Spleen (tissue), 11 donors: ENCODE measurements around the gene JARID2. TPM values are rescaled to one million over a fixed set of nuclear protein-coding genes. Genes with fewer than 3 reads are reported as not detected.
"Not testable (repeated sequence)": the region's sequence is repeated elsewhere in the genome, so short reads cannot be mapped to it uniquely, and the experiment has no call there.

Experiments
- DNase-seq: peaks from one replicate; pipeline ENCODE4 v3.0.0-alpha.2; 2020
- H3K27ac ChIP-seq, 8 donors: fragments of 200-600 bp; sonication (generic) in 7 of 8; 1 replicate in 4 of 8; 2 replicates in 4 of 8; pipeline versions ENCODE4 v1.5.0 to v1.8.0; 2016 to 2021; ENCODE audit warnings: inconsistent platforms in 4 of 8, mild to moderate bottlenecking in 4 of 8, moderate library complexity in 1 of 8
- H3K27me3 ChIP-seq, 7 donors: fragments of 200-600 bp; sonication (generic) in 6 of 7; replicated peaks in 1 of 7; 1 replicate in 4 of 7; 2 replicates in 3 of 7; pipeline versions ENCODE4 v1.5.0 to v1.8.0; 2016 to 2021; ENCODE audit warnings: inconsistent platforms in 3 of 7, mild to moderate bottlenecking in 1 of 7
- H3K36me3 ChIP-seq, 6 donors: fragments of 200-600 bp; sonication (generic) in 5 of 6; 1 replicate in 4 of 6; 2 replicates in 2 of 6; pipeline versions ENCODE4 v1.5.0 to v1.8.0; 2016 to 2021; ENCODE audit warnings: inconsistent platforms in 2 of 6
- H3K4me1 ChIP-seq, 6 donors: fragments of 200-600 bp; sonication (generic) in 5 of 6; 1 replicate in 3 of 6; 2 replicates in 3 of 6; pipeline versions ENCODE4 v1.5.0 to v1.8.0; 2016 to 2021; ENCODE audit warnings: inconsistent platforms in 3 of 6
- H3K4me3 ChIP-seq, 8 donors: fragments of 200-600 bp; sonication (generic) in 7 of 8; 1 replicate in 4 of 8; 2 replicates in 4 of 8; pipeline versions ENCODE4 v1.5.0 to v1.8.0; 2016 to 2021; ENCODE audit warnings: inconsistent platforms in 4 of 8, mild to moderate bottlenecking in 4 of 8, moderate library complexity in 2 of 8
- H3K9me3 ChIP-seq, 8 donors: fragments of 200-600 bp; sonication (generic) in 7 of 8; 1 replicate in 4 of 8; 2 replicates in 4 of 8; pipeline versions ENCODE4 v1.5.0 to v1.8.0; 2016 to 2021; ENCODE audit warnings: inconsistent platforms in 4 of 8
- POLR2A ChIP-seq, 3 donors: fragments of 450-650 bp; IDR thresholded peaks; one replicate each; pipeline ENCODE4 v1.5.1; 2017; ENCODE audit warnings: antibody characterized with exemption in 3 of 3, mild to moderate bottlenecking in 1 of 3
- POLR2AphosphoS5 ChIP-seq, 3 donors: sonication (generic); formaldehyde crosslinking; IDR thresholded peaks; one replicate each; pipeline ENCODE4 v1.5.1; 2017; ENCODE audit warnings: antibody characterized with exemption in 3 of 3
- WGBS, 5 donors: extraction: QIAGEN DNeasy Blood & Tissue Kit in 3 of 5; methylation state at CpG; one replicate each; pipeline versions ENCODE4 v1.1.5 to v1.1.7; 2013 to 2018; 5-methylcytosine and 5-hydroxymethylcytosine counted together
- intact Hi-C: fragments of 100-400 bp; cut with DNase I; formaldehyde crosslinking; loops from one replicate; pipeline ENCODE4 v1.15.0; 2023; ENCODE audit warnings: low total_unique reads
- polyA plus RNA-seq, 3 donors: library from polyadenylated mRNA; stranded (reverse); fragments of 200-250 nt; gene quantifications; one replicate each; pipeline ENCODE4 v1.2.1, GENCODE V29; 2013
- total RNA-seq, 7 donors: library from RNA; depleted of rRNA in 3 of 7; stranded (reverse); fragments of >200 nt in 3 of 7; fragmentation: NEBNext Ultra II Directional in 4 of 7; extraction: Animal tissue kit (Norgen Biotek cat#: 25700) in 4 of 7; gene quantifications; one replicate each; pipeline versions ENCODE4 v1.1.0 to v1.2.1, GENCODE V29; 2016 to 2021
- TF ChIP-seq, protein P1 (sequence below), 11 experiments: fragments of 200-600 bp in 7 of 11; fragments of 450-650 bp in 4 of 11; sonication (generic) in 4 of 11; IDR thresholded peaks in 8 of 11; conservative IDR thresholded peaks in 3 of 11; 1 replicate in 7 of 11; 2 replicates in 4 of 11; pipeline versions ENCODE4 v1.4.0 to v1.8.0; 2016 to 2021; ENCODE audit warnings: antibody characterized with exemption in 11 of 11, inconsistent platforms in 4 of 11, mild to moderate bottlenecking in 1 of 11
- donor health status: healthy with polysubstance abuse.
- donor health status: DM: no; HTN: no; CAD: no; lungs with moderate emphysema.
- donor health status: DM: no; HTN: no; CAD: no.
- donor health status: Bipolar disorder and iron deficiency.
- donor health status: healthy.
- donor health status: DM: no; HTN: no; CAD: no.
- donor health status: DM: yes; HTN: yes; CAD: no.

JARID2 gene
- total and polyA plus RNA-seq, 10 donors, result 4.4 to 27.1 (median 20.6) TPM

GRCh38 chr6:15296249-15296648 is 50.4 kb downstream of the JARID2 start:
- intact Hi-C loops, result no loop called here
- H3K36me3 ChIP-seq, result no peaks in the 10 kb centered on the region
- H3K27me3 ChIP-seq, result no peaks in the 10 kb centered on the region
- H3K27ac ChIP-seq, result peak overlapping the region in 5 of 8 donors; percentile 7 to 70 (median 32)
- no peak for DNase-seq
- peaks cover 17 to 97% (median 72%) of the 10 kb centered on the region in 6 donors for H3K4me1 ChIP-seq
- H3K9me3 ChIP-seq, result no peaks in the 10 kb centered on the region
- 52 to 68% (median 61%) methylated on average over 5 of the region's 5 CpGs for WGBS, 5 donors
- no peak overlapping the region for H3K4me3 ChIP-seq
- TF ChIP-seq, protein P1, sequence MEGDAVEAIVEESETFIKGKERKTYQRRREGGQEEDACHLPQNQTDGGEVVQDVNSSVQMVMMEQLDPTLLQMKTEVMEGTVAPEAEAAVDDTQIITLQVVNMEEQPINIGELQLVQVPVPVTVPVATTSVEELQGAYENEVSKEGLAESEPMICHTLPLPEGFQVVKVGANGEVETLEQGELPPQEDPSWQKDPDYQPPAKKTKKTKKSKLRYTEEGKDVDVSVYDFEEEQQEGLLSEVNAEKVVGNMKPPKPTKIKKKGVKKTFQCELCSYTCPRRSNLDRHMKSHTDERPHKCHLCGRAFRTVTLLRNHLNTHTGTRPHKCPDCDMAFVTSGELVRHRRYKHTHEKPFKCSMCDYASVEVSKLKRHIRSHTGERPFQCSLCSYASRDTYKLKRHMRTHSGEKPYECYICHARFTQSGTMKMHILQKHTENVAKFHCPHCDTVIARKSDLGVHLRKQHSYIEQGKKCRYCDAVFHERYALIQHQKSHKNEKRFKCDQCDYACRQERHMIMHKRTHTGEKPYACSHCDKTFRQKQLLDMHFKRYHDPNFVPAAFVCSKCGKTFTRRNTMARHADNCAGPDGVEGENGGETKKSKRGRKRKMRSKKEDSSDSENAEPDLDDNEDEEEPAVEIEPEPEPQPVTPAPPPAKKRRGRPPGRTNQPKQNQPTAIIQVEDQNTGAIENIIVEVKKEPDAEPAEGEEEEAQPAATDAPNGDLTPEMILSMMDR (IDR thresholded peaks at IDR 0.05 in 8 of 11, conservative IDR thresholded peaks at IDR 0.05 in 3 of 11), result no peak
- TF ChIP-seq POLR2A (IDR thresholded peaks at IDR 0.05) (no peak), POLR2AphosphoS5 (IDR thresholded peaks at IDR 0.05) (no peak)

DNA sequence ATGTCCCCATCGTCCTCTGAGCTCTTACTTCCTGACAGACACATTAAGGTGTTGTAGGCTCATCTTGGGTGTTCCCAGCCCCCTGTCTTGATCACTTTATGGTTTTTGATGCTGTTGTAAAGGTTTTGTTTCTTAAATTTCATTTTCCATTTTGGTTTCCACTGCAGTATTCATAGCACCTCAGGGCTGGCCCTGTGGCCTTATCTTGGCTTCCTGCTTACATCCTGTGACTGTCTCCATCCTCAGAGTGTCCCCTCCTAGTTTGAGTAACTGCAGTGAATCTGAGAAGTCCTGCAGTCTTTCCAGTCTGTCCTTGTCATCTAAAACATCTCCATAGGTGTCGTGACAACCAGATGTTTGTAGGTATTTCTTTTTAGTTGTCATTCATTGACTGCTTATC is 50.9 kb downstream of the JARID2 start:
- 29 to 46% (median 33%) methylated on average over 2 of the region's 2 CpGs for WGBS, 5 donors
- H3K9me3 ChIP-seq, result no peaks in the 10 kb centered on the region
- H3K4me1 ChIP-seq, result peaks cover 17 to 98% (median 76%) of the 10 kb centered on the region in 6 donors
- TF ChIP-seq POLR2A (IDR thresholded peaks at IDR 0.05), result no peak
- TF ChIP-seq, protein P1 (IDR thresholded peaks at IDR 0.05 in 8 of 11, conservative IDR thresholded peaks at IDR 0.05 in 3 of 11), result no peak
- no peak for TF ChIP-seq POLR2AphosphoS5 (IDR thresholded peaks at IDR 0.05)
- DNase-seq, result no peak
- intact Hi-C loops, result no loop called here
- H3K4me3 ChIP-seq, result no peak overlapping the region
- H3K36me3 ChIP-seq, result no peaks in the 10 kb centered on the region
- peak overlapping the region in 5 of 8 donors; percentile 7 to 70 (median 32) for H3K27ac ChIP-seq
- H3K27me3 ChIP-seq, result no peaks in the 10 kb centered on the region

DNA sequence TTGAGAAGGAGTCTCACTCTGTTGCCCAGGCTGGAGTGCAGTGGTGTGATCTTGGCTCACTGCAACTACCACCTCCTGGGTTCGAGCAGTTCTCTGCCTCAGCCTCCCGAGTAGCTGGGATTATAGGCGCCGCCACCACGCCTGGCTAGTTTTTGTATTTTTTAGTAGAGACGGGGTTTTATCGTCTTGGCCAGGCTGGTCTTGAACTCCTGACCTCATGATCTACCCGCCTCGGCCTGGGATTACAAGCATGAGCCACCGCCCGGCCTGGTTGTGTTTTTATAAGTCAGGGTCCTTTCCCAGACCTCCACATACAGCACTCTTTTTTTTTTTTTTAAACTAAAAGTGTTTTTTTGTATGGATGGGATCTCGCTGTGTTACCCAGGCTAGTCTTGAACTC is 51.3 kb downstream of the JARID2 start:
- peaks cover 17 to 98% (median 78%) of the 10 kb centered on the region in 6 donors for H3K4me1 ChIP-seq
- H3K27ac ChIP-seq, result peak overlapping the region in 4 of 8 donors; percentile 7 to 70 (median 50)
- 85 to 94% (median 90%) methylated on average over 12 of the region's 12 CpGs for WGBS, 5 donors
- intact Hi-C loops, H3K4me3 ChIP-seq, H3K36me3 ChIP-seq, H3K9me3 ChIP-seq, H3K27me3 ChIP-seq: not testable (repeated sequence)
- peak; percentile 42 for DNase-seq

DNA sequence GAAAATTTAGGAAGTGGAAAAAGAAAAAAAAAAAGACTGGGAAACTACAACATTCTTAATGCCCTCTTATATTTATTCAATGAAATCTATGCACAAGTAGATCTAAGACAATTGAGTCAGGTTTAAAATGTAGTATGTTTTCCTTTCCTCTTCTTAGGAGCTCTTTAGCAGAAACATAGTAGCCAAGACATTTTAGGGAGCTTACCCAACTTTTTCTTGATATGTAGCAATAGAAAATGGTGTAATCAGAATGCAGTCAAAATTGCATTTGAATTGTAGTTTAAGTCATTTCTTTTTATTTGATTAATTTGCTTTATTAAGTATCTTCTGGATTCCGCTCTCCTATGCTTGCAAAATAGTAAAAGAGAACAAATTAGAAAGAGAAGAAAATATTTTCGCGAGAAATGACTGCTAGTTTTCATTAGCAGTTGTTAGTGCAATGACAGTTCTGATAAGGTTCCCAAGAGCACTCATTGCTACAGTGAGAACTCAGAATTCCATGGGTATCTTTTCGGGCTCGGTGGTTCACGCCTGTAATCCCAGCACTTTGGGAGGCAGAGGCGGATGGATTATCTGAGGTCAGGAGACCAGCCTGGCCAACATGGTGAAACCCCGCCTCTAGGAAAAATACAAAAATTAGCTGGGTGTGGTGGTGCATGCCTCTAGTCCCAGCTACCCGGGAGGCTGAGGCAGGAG is 52.2 kb downstream of the JARID2 start:
- TF ChIP-seq POLR2A (IDR thresholded peaks at IDR 0.05), result no peak
- TF ChIP-seq, protein P1 (IDR thresholded peaks at IDR 0.05 in 8 of 11, conservative IDR thresholded peaks at IDR 0.05 in 3 of 11), result no peak
- no peak for TF ChIP-seq POLR2AphosphoS5 (IDR thresholded peaks at IDR 0.05)
- H3K36me3 ChIP-seq, result no peaks in the 10 kb centered on the region
- peak overlapping the region in 3 of 8 donors; percentile 67 to 79 (median 70) for H3K27ac ChIP-seq
- DNase-seq, result peak; percentile 21
- H3K4me3 ChIP-seq, result no peak overlapping the region
- WGBS, 5 donors, result 80 to 96% (median 87%) methylated on average over 9 of the region's 9 CpGs
- intact Hi-C loops, result no loop called here
- H3K27me3 ChIP-seq, result no peaks in the 10 kb centered on the region
- peaks cover 18 to 98% (median 78%) of the 10 kb centered on the region in 6 donors for H3K4me1 ChIP-seq
- no peaks in the 10 kb centered on the region for H3K9me3 ChIP-seq
